EL (cell line): ENCODE results near the gene GCK.

ENCODE experiments used
- DNase-seq: peaks from one replicate; pipeline ENCODE4 v3.0.0-alpha.2; 2016

The GCK gene

DNA sequence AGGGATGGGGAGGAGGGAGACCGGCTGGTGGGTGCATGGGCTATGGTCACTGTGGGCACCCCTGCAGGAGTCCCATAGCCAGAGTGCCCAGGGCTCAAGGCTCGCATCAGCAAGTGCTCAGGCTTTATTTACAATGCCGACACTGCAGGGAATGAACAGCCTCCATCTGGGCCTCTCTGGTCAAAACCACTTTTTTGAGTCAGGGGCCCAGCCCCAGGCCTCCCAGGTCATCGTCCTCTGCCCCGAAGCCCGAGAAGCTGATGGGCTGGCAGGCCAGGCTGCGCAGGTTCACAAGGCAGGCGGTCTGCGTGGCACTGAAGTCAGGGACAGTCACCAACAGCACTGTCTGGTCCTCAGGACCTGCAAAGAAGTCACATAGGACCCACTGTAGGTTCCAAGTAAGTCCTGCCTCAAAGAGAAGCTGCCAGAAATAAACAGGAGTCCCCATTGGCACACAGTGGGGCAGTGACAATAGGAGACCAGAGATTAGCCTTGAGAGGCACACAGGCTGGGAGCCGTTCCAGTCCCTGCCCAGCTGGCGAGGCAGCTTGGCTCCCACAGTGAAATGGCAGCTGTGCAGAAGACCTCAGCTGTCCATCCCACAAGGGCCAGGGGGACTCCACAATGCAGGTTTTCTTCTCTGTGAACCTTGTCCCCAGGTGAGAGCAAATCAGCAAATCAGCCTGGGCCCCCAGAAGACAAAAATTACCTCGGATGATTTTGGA lies 74.5 kb downstream of the GCK start:
- no peak for DNase-seq

DNA sequence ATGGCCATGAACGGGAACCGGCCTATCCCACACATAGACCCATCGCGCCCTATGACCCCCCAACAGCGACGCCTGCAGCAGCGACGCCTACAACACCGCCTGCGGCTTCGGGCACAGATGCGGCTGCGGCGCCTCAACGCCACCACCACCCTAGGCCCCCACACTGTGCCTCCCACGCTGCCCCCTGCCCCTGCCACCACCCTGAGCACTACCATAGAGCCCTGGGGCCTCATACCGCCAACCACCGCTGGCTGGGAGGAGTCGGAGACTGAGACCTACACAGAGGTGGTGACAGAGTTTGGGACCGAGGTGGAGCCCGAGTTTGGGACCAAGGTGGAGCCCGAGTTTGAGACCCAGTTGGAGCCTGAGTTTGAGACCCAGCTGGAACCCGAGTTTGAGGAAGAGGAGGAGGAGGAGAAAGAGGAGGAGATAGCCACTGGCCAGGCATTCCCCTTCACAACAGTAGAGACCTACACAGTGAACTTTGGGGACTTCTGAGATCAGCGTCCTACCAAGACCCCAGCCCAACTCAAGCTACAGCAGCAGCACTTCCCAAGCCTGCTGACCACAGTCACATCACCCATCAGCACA lies 75.4 kb downstream of the GCK start:
- DNase-seq, result no peak

DNA sequence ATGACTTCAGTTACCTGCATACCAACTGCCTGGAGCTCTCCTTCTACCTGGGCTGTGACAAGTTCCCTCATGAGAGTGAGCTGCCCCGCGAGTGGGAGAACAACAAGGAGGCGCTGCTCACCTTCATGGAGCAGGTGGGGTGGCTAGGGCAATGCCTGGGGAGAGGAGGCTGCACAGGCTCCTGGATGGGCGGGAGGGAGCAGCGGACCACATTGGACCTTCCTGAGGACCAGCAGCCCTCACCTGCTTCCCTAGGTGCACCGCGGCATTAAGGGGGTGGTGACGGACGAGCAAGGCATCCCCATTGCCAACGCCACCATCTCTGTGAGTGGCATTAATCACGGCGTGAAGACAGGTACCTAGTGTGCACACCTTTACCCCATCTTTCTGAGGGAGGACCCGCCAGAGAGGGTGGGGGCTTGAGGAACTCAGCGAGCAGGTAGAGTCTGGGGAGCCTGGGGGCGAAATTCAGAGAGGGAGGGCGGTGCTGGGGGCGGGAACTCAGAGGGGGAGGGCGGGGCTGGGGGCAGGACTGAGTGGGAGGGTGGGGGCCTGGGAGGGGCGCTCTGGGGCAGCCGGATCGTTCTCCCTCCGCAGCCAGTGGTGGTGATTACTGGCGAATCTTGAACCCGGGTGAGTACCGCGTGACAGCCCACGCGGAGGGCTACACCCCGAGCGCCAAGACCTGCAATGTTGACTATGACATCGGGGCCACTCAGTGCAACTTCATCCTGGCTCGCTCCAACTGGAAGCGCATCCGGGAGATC lies 76.1 kb downstream of the GCK start:
- DNase-seq, result no peak

DNA sequence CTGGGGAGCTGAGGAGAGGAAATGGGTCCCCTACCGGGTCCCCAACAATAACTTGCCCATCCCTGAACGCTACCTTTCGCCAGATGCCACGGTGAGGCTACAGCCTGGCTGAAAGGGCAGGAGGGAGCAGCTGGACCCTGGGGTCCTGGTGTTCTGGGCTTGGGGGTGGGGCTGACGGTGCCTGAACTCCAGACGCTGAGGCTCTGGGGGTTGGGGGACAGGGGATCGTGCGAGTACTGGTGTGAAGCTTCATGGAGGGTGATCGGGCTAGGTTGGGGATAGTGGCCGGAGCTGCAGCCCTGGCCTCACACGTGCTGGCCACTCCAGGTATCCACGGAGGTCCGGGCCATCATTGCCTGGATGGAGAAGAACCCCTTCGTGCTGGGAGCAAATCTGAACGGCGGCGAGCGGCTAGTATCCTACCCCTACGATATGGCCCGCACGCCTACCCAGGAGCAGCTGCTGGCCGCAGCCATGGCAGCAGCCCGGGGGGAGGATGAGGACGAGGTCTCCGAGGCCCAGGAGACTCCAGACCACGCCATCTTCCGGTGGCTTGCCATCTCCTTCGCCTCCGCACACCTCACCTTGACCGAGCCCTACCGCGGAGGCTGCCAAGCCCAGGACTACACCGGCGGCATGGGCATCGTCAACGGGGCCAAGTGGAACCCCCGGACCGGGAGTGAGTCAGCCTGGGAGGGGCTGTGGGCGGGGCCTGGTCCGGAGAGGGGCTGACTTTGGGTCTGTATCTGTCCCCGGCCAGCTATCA lies 76.8 kb downstream of the GCK start:
- no peak for DNase-seq

DNA sequence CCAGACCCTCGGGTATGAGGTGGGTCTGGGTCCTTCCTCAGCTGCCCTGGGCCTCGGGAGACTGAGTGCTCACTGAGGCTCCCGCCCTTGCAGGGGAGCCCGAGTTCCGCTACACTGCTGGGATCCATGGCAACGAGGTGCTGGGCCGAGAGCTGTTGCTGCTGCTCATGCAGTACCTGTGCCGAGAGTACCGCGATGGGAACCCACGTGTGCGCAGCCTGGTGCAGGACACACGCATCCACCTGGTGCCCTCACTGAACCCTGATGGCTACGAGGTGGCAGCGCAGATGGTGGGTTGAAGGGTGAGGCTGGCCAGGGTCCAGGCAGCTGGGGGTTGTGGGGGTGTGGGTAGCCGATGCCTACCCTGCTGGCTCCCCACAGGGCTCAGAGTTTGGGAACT lies 77.5 kb downstream of the GCK start:
- no peak for DNase-seq

DNA sequence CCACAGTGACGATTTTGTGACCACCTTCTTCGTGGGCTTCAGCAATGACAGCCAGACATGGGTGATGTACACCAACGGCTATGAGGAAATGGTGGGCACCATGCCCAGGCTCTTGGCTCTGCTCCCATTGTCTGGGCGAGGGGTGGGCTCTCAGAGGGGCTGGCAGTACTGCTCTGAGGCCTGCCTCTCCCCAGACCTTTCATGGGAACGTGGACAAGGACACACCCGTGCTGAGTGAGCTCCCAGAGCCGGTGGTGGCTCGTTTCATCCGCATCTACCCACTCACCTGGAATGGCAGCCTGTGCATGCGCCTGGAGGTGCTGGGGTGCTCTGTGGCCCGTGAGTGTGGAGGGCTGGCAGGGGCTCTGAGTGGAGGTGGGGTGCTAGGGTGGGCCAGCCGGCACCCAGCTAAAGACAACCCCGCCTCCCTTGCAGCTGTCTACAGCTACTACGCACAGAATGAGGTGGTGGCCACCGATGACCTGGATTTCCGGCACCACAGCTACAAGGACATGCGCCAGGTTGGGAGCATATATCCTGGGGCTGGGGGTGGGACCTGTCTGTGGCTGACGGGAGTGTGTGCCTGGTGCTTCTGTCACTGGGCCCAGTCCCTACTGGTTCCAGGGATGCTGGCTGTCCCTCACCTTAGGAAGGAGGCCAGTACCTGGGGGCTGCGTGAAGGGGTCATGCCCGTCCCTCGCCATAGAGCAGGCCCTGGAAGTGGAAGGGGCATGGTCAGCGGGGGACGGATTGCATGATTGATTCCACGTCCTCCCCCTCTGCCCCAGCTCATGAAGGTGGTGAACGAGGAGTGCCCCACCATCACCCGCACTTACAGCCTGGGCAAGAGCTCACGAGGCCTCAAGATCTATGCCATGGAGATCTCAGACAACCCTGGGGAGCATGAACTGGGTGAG lies 78.3 kb downstream of the GCK start:
- DNase-seq, result no peak

DNA sequence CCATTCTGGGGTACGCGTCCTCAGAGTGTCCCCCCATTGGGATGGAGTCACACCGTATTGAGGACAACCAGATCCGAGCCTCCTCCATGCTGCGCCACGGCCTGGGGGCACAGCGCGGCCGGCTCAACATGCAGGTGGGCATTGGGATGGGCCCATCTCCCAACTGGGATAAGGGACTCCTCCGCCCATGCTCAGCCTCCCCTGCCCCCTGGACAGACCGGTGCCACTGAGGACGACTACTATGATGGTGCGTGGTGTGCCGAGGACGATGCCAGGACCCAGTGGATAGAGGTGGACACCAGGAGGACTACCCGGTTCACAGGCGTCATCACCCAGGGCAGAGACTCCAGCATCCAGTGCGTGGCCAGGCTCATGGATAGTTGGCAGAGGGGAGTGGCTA lies 79.2 kb downstream of the GCK start:
- no peak for DNase-seq

DNA sequence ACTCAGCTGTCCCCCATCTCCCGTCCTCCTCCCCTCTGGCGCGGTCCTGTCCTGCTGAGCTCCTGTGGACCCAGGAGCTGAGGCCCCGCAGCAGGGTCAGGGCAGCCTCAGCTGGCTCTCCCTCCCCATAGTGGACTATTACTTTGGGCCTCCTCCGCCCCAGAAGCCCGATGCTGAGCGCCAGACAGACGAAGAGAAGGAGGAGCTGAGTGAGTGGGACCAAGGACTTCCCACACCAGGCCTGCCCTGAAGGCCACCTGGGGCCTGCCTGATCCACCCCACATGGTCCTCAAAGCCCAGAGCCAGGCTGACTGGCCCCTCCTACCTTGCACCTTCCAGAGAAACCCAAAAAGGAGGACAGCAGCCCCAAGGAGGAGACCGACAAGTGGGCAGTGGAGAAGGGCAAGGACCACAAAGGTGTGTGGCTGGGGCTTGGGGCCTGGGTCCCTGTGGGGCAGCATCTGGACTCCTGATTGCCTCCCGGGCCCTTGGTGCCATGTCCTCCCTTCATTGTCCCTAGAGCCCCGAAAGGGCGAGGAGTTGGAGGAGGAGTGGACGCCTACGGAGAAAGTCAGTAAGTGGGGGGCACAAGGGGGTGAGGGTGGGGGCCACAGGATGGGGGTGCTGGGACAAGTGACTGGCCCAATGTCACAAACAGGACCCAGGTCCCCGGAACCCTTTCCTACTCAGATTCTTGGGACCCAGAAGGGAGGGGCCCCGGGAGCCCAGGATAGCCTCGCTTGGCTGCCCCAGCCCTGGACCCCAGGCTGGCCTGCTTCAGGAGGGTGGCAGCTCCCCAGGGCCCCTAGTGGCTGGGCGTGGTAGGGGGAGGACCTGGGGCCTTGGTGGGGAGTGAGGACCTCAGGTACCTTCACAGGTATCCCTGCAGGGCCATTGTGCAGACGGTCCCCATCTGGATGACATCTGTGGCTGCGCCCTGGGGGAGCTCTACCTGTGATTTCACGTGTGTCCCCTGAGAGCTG lies 80.2 kb downstream of the GCK start:
- DNase-seq, result no peak

DNA sequence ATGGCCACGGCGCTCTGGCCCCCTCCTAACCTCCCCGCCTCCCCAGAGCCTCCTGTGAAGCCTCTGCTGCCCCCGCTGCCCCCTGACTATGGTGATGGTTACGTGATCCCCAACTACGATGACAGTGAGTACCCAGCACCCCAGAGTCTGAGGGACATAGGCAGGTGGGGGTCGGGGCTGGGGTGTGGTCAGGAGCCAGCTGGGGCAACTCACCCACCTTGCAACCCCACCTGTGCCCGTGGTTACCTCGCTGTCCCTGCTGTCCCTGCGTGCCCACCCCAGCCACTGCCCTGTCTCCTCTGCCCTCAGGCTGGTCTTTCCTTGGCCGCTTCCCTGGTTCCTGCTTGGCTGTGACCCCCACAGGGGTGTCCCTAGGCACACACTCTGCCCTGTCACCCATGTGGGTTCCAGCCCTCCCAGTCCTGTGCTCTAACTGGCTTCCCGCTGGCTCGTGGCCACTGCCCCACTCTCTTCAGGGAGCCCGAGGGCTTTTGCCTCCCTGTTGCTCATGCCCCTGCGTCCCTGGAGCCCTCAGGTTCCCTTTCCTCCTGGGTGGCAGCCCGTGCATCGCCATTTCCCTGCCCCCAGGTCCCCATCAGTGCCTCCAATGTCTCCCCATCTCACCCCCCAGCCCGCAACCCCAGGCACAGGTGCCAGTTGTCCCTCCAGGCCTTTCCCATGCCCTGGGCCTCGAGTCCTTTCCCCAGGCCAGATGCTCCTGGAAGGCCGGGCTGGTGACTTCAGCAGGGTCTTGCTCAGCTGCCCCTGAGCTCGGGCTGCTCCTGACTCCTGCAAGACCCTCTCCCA lies 81.1 kb downstream of the GCK start:
- DNase-seq, result no peak

DNA sequence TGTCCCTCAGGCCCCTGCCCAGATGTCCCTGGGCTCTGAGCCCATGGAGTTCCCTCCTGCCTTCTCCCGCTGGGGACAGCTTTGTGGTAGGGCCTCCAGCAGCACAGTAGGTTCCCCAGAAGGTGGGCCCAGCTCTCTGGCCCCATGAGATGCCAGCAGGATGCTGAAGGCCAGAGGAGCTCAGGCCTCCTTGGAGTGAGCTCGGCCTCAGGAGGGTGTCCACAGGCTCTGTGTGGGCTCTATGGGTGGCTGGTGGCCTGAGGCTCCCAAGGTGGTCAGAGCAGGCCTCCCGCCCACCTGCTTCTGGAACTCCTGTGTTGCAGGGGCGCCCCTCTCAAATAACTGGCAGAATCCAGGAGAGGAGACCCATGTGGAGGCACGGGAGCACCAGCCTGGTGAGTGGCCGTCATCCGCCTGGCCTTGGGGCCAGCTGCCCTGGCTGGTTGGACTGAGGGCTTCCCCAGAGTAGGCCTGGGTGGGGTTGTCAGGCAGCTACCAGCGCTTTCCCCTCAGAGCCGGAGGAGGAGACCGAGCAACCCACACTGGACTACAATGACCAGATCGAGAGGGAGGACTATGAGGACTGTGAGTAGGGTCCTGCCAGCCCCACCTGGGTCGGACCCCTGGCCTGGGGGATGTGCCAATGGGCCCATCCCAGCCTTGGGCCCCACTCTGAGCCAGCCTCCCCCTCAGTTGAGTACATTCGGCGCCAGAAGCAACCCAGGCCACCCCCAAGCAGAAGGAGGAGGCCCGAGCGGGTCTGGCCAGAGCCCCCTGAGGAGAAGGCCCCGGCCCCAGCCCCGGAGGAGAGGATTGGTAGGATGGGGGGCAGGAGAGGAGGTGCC lies 81.9 kb downstream of the GCK start:
- no peak for DNase-seq

DNA sequence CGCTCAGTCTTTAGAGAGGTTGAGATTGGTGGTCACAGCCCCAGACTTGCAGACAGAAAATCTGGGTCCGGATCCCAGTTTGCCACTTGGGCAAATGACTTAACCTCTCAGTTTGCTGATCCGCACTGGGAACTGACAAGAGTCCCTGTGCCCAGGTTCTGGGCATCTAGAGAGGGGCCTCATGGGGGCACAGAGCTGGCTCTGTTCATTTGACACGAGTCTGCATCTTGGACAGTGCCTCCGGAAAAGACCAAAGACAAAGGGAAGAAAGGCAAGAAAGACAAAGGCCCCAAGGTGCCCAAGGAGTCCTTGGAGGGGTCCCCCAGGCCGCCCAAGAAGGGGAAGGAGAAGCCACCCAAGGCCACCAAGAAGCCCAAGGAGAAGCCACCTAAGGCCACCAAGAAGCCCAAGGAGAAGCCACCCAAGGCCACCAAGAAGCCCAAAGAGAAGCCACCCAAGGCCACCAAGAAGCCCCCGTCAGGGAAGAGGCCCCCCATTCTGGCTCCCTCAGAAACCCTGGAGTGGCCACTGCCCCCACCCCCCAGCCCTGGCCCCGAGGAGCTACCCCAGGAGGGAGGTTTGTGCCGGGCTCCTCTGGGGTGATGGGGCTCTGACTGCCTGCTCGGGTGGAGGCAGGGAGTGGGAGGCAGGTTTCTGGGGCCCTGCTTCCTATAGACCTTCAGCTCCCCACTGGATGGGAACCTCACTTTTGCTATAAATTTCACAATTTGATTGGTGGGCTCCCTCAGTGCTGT lies 82.8 kb downstream of the GCK start:
- no peak for DNase-seq

DNA sequence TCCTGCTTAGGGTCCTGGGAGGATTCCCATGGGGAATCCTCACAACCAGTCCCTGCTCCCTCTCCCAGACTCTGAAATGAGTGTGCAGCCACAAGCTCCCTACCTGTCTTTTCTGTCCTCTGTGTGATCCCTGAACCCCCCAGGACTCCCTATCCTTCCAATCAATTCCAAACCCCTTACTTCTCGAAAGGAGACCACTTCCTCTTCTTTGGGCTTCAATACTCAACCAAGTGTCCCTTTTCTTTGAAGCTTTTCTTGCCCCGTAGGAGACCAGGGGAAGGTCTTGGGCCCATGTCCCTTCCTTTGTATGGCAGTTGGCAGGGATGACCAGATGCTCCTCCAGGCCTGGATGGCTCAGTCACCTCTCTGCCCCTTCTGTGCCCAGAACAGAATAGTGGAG lies 83.4 kb downstream of the GCK start:
- DNase-seq, result no peak

DNA sequence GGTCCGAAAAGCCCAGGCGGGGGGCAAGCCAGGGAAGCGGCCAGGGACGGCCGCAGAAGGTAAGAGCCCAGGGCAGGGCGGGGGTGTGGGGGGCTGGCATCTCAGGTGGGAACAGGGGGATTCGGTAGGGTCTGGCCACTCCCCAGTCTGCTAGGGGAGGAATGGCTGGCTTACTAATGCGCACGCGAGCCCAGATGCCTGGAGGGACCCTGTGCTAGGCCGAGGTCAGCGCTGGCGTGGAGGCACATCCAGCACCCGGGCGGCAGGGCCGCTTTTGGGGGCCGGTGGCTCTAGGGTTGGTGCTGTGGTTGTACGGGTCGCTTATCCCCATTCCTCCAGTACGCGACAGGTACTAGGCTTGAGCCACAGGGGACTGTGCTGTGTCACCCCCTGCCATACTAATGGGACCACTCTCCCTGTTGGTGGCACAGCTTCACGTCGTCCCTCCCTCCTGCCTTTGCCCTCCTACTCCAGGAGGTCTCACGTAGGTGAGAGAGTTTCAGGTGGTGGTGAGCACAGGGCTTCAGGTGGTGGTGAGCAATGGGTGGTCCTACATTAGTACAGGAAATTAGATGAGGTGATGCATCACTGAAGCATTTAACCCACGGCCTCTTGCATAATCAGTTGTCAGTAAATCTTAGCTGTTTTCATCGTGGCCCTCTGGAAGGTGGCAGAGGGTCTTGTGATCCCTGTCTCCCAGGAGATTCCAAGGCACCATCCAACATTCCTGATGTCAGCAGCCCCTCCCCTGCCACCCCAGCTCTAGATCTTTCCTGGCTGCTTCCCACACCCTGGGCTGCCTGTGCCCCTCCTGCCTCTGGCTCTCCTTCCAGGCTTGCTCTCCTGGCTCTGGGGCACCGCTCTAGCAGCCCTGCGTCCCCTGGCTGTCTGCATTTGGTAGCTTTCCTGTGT lies 84.1 kb downstream of the GCK start:
- peak; percentile 80 for DNase-seq

DNA sequence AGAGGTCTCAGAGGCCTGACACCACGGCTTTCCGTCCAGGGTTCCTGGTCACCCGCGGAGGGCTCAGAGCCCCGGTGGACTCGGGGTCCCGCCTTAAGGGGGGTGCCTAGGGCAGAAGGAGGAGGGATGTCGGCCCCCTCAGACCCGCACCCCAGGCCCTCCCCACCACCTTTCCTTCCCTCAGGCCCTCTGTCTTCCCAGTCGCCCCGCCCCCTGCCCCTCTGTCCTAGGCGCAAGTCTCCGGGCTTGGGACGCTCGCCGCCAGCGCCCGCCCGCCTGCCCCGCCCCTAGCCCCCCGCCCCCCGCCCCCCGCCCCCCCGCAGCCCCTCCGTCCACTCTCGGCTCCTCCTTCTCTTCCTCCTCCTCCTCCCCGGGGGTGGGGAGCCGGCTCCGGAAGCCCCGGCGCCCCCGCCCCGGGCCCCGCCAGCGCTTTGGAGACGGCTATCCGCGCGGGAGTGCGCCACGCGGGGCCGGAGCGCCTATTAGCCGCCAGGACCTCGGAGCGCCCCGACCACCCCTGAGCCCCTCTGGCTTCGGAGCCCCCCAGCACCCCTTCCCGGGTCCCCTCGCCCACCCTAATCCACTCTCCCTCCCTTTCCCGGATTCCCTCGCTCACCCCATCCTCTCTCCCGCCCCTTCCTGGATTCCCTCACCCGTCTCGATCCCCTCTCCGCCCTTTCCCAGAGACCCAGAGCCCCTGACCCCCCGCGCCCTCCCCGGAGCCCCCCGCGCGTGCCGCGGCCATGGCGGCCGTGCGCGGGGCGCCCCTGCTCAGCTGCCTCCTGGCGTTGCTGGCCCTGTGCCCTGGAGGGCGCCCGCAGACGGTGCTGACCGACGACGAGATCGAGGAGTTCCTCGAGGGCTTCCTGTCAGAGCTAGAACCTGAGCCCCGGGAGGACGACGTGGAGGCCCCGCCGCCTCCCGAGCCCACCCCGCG lies 85.0 kb downstream of the GCK start, which contains the start of gene AEBP1:
Gene AEBP1 (plus strand): TSS at position 423 of the 937 bp plus-strand sequence. CDS start 321 bp downstream, at position 744.
- DNase-seq, result peak; percentile 59

DNA sequence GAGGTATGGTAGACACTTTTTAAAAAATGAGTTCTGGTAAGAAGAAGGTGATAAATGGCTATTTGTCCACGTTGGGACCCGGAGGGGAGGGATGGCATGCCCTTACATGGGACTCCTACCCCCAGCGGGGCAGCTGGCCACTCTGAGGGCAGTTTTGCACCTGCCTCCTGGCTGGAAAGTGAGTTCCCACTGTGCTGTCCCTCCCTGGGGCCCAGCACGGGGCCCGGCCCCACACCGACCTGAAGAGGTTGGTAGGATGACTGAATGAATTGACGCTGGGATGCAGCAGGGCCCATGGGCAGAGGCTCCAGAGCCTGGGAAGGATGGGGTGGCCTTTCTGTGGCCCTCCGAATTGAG lies 85.7 kb downstream of the GCK start:
- DNase-seq, result no peak
